ENCODE results near the gene VPS13D. TPM values are rescaled to one million over a fixed set of nuclear protein-coding genes. Genes with fewer than 3 reads are reported as not detected.

The VPS13D gene
- total RNA-seq, 1 donor from 2014 or later = 13.8 TPM

GRCh38 chr1:12402159-12402673, 172.4 kb downstream of the VPS13D start:
- no peak for TF ChIP-seq CTCF (conservative IDR thresholded peaks at IDR 0.05; ENCODE audit: low read depth, low read length)
- H3K4me3 ChIP-seq (ENCODE audit: low read depth, low read length) = no peak overlapping the region
- no peak for DNase-seq (ENCODE audit: low read depth)

GRCh38 chr1:12402842-12403241, 173.0 kb downstream of the VPS13D start:
- no peak overlapping the region for H3K4me3 ChIP-seq (ENCODE audit: low read depth, low read length)
- no peak for DNase-seq (ENCODE audit: low read depth)
- no peak for TF ChIP-seq CTCF (conservative IDR thresholded peaks at IDR 0.05; ENCODE audit: low read depth, low read length)

- TF ChIP-seq CTCF (conservative IDR thresholded peaks at IDR 0.05; ENCODE audit: low read depth, low read length) = no peak
- H3K4me3 ChIP-seq (ENCODE audit: low read depth, low read length) = no peak overlapping the region
These were observed 175.1 kb downstream of the VPS13D start for GRCh38 chr1:12404918-12405317.

GRCh38 chr1:12405325-12406210, 175.7 kb downstream of the VPS13D start:
- DNase-seq (ENCODE audit: low read depth) = no peak
- no peak overlapping the region for H3K4me3 ChIP-seq (ENCODE audit: low read depth, low read length)
- no peak for TF ChIP-seq CTCF (conservative IDR thresholded peaks at IDR 0.05; ENCODE audit: low read depth, low read length)

More at GRCh38 chr1:12404918-12405317, 175.1 kb downstream of the VPS13D start:
- no peak for DNase-seq (ENCODE audit: low read depth)

GRCh38 chr1:12406211-12407021, 176.6 kb downstream of the VPS13D start:
- no peak for TF ChIP-seq CTCF (conservative IDR thresholded peaks at IDR 0.05; ENCODE audit: low read depth, low read length)
- DNase-seq (ENCODE audit: low read depth) = no peak
- no peak overlapping the region for H3K4me3 ChIP-seq (ENCODE audit: low read depth, low read length)

GRCh38 chr1:12407050-12407961, 177.5 kb downstream of the VPS13D start:
- no peak overlapping the region for H3K4me3 ChIP-seq (ENCODE audit: low read depth, low read length)
- no peak for DNase-seq (ENCODE audit: low read depth)
- TF ChIP-seq CTCF (conservative IDR thresholded peaks at IDR 0.05; ENCODE audit: low read depth, low read length) = peak; percentile 51
